Activated naive CD4-positive, alpha-beta T cell treated with anti-CD3 and anti-CD28 coated beads, Interleukin-2, amount 50 U/mL, for 16 hours (primary cell): ENCODE data around the gene LGI4.

Experiments
- DNase-seq: peaks from one replicate; pipeline ENCODE4 v3.0.0-alpha.2; 2020

Gene LGI4

DNA sequence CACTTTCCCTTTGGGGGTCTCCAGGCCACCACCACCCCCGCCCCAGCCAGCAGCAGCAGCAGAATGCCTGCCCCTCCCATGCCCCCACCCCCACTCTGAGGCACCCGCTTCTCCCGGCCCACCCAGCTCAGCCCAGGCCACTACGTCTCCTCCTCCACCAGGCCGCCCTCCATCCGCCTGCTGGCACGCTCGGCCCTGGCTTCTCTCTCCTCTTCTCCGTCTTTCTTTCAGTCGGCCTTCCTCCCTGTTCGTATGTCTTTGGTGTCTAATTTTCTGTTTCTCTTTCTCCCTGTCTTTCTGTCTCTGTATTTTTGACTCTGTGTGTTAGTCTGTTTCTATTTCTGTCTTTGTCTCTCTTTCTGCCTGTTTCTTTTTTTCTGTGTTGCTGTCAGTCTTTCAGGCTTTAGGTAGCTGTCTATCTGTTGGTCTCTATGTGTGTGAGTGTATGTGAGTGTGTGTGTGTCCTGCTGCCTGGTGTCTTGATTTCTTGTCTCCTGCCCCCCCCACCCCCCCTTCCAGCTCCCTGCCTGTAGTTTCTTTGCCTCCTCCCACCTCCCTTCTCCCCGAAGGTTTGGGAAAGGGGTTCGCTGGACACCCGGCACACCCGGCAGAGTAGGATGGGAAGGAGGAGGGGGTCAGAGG is at the start of gene LGI4:
LGI4 (minus strand) TSS at position 459 of the 642 bp plus-strand sequence; CDS start at position 80, 379 bp downstream.
- no peak for DNase-seq

DNA sequence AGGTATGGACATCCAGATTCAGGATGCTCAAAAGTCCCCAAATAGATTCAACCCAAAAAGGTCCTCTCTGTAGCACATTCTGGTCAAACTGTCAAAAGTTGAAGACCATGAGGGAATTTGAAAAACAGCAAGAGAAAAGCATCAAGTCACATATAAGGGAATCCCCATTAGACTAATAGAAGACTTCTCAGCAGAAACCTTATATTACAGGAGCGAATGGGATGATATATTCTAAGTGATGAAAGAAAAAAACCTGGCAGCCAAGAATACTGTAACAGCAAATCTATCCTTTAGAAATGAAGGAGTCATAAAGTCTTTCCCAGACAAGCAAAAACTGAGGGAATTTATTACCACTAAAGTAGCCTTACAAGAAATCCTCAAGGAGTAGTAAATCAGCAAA is 49.4 kb upstream of the LGI4 start:
- no peak for DNase-seq

DNA sequence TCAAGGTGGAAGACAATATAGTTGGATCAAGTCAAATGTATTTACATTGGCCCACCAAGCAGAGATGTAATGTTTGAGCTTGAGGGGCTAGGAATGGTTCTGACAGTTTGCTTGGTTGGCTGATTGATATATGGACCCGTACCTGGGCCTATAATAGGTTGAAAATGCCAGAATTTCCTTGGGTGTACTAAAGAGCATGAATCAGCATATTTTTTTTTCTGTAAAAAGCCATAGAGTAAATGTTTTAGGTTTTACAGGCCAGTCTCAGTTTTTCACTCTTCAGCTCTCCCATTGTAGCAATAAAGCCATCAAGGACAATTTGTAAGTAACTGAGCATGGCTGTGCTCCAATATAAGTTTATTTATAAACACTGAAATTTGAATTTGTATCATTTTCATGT is 46.5 kb upstream of the LGI4 start:
- DNase-seq: no peak

DNA sequence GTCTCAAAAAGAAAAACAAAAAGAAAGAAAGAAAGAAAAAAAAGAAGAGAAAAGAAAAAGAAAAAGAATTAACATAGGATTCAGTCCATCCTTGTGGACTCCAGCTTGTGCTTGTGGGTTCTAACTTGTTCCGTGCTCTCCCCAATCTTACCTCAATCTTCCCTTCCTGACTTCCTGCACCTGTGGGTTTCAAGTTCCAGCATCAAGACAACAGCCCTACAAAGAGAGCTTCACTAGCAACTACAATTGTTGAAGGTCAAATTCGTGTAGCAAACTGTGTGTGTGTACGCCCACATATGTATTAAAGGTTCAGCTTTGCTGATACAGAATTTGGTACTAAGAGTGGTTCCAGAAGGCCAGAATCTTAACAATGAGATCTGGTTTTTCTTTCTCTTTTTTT is 45.0 kb upstream of the LGI4 start:
- no peak for DNase-seq

DNA sequence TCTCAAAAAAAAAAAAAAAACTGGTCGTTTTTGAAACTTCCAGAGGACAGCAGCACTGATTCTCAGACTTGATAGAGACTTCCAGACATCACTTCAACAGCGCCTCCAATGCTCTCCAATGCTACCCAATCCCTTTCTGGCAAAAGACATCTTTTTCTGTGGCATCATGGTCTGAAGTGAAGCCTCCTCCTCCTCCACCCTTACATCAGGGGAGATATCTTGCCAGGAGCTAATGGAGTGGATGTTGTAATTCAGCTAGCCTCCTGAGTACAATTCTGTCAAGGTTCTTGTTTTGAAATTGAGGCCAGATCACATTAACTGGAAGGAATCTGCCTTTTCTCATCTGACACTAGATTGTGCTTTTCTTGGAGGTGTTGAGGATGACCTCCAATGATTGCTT is 43.8 kb upstream of the LGI4 start:
- no peak for DNase-seq

DNA sequence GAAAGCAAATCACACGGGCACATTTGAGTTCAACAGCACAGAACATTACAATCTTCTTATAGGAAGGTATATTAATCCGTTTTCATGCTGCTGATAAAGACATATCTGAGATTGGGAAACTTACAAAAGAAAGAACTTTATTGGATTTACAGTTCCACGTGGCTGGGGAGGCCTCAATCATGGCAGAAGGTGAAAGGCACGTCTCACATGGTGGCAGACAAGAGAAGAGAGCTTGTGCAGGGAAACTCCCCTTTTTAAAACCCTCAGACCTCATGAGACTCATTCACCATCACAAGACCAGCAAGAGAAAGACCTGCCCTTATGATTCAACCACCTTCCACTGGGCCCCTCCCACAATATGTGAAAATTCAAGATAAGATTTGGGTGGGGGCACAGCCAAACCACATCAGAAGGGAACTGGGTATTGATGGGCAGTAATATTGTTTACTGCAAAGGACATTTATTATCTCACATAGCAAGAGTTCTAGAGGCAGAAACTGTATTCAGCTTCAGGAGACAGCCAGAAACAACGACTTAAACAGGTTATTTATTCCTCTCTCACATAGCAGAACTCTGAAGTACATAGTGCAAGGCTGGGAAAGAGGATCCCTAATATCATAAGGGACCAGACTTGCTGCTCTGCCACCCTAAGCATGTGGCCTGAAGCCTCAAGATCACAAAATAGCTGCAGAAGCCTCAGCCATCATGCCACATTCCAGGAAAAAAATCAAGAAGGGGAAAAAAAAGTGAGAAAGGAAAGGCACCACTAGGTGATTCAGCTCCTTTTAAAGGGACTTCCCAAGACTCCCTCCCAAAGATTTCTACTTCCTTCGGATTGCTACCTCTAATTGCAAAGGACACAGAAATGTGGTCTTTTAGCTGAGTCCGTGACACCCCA is 42.8 kb upstream of the LGI4 start:
- DNase-seq: no peak

DNA sequence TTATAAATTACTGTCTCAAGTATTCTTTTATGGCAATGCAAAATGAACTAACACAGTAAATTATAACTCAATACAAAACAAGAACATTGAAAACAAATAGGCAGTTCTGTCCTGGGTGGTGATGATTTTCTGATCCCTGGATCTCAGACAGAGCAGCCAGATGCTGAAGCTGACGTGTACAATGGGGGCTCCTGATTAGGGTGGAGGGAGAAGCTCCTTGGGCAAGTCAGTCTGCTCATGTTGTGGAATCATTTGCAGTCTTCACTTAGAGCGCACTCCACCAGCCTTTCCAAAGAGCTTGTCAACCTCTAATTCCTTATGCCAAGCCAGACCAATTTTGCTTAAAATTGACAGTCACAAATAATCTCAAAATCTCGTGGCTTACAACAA is 41.3 kb upstream of the LGI4 start:
- no peak for DNase-seq

DNA sequence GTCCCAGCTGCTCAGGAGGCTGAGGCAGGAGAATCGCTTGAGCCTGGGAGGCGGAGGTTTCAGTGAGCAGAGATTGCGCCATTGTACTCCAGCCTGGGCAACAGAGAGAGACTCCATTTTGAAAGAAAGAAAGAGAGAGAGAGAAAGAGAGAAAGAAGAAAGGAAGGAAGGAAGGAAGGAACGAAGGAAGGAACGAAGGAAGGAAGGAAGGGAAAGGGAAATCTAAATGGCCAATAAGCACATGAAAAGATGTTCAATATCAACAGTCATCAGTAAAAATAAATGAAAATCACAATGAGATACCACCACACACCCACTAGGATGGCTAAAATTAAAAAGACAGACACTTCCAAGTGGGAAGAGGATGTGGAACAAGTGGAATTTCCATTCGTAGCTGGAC is 39.4 kb upstream of the LGI4 start:
- no peak for DNase-seq

DNA sequence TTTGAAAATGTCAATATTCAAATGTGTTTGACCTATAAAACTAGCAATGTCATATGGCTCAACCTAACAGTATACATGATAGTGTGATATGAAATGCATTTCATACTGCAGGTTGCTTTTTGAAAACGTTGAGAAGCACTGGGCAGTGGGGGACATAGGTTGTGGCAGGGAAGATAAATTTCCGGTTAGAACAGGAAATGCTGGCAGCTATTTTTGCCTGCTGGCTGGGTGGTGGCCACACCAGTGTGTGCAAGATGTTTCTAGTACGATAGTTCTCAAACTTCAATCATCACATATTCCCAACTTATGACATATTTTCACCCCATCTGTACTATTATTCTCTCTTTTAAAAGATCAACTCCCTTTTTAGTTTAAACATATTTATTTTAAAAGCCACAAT is 36.9 kb upstream of the LGI4 start:
- DNase-seq: no peak

DNA sequence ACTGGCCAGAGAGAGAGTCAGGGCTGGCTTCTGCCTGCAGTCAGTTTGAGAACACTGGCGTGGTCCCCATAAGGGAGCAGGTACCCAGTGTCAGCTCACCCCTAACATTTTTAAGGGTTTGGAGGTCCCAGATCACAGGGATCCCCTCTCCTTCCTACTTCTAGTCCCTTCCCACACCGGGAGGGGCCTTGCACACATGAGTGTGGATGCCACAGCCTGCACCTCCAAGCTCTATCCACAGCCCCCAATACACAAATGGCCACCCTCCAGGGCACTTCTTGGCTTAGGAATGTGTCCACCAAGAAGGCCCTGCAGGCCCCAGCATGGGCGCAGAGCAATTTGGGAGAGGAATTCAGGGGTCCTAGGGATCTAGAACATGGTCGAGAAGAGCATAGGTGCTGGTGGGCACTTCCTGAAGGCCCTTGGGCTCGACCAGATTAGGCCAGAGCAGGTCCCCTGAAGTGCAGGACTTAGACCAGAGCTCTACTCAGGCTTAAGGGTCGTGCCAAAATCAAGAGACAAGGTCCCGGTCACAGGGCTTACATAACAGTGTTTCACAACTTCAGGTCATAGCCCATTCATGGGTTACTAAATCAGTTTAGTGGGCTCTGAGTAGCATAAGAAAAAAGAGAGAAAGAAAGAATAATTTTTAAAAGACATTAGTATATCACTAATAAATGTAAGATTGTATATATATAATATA is 35.7 kb upstream of the LGI4 start:
- DNase-seq: no peak

DNA sequence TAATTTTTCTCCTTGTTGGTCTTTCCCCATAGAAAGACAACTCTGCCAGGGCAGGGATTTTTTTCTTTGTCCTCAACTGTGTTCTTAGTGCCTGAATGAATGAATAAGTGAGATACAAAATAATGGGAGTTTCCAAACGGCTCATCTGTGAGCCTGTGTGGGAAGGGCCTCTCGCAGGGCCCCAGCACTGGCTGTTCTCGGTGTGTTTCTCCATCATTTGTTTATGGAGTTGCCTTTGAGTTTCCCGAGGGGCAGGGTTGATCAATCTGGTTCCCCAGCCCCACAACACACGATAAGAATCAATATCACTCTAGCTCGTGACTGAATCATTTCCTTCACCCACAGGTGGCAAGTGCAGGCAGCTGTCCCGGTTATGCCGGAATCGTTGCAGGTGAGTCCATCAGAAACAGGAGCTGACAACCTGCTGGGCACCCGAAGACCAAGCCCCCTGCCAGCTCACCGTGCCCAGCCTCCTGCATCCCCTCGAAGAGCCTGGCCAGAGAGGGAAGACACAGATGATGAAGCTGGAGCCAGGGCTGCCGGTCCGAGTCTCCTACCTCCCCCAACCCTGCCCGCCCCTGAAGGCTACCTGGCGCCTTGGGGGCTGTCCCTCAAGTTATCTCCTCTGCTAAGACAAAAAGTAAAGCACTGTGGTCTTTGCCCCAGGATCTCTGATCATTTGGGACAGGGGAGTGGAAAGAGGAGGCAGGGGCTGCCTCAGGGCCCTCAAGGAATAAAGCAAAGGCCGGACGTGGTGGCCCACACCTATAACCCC is 34.5 kb upstream of the LGI4 start:
- DNase-seq: no peak

DNA sequence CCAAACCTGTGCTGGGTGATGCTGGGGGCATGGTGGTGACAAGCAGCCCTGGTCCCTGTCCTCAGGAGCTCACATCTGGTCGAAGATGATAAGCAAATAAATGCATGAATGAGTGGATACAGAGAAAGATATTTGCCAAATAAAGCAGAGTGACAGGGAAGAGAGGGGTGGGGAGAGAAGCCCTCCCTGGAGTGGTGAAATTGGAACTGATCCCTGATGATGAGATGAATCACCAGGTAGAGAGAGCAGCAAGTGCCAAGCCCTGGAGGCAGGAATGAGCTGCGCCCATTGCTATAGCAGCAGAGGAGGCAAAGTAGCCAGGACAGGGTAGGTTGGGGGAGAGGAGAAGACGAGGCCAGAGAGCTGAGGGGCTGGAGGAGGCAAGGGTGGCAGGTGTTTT is 33.3 kb upstream of the LGI4 start:
- no peak for DNase-seq

DNA sequence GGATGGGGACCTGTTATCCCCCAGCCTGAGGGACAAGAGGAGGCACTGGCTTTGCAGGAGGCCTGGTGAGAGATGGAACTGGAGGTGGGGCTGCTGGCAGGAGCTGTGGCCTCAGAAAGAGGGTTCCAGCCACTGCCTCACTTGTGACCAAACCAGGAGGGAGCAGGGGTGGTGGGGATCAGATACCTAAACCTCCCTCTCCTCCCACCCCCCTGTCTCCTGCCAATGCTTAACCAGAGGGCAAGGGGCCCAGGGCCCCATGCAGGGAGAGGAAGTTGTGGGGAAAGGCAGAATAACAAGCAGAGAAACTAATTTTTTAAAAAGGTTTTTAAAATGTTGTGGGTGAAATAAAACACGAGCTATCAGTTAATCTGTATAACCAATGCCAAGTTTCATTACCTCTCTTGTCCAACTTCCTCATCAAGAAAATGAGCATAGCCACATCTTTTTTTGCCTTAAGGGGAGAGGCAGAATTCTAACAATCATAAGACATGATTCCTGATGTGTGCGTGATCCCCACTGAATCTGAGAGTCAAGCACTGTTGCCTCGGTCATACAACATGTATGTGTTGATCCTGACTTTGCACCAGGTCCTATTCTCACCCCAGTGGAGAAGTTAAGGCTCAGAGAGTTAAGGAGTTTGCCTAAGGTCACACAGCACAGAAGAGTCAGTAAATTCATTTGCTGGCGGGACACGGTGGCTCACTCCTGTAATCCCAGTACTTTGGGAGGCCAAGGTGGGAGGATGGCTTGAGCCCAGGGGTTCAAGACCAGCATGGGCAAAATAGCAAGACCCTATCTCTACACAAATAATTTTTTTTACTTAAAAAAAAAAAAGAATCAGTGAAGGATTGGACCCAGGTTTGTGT is 32.6 kb upstream of the LGI4 start:
- DNase-seq: no peak

DNA sequence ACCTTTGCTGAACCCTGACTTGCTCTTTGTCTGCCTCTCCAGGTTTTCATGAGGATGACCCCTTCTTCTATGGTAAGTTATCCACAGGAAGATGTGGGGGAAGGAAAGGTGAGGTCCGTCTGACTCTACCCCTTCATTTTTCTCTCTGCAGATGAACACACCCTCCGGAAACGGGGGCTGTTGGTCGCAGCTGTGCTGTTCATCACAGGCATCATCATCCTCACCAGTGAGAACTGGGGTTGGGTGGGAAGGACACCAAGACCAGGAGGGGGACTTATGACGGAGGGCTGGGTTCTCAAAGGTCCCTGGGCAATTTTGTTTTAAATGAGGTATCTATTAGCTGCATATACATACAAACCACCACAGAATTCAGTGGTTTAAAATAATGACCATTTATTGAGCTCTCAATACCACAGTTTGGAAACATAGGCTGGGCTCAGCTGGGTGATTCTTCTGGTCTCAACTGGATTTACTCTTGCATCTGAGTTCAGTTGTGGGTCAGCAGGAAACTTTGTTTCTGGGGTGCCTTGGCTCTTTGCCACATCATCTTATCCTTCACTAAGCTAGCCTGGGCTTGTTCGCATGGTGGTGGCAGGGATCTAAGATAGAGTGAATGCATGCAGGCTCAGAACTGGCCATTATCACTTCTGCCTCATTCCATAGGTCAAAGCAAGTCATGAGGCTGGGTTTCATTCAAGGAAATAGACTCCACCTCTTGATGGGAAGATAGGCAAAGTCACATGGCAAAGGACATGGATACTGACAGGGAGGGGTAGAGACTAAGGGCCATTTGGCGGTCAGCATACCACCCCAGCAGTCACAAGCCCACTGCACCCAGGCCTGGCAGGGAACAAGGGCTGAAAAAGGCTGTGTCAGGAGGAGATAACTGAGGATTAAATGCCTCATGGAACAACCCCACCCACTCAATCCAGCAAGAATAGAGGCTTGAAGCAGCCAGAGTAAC is 31.5 kb upstream of the LGI4 start:
- DNase-seq: no peak

DNA sequence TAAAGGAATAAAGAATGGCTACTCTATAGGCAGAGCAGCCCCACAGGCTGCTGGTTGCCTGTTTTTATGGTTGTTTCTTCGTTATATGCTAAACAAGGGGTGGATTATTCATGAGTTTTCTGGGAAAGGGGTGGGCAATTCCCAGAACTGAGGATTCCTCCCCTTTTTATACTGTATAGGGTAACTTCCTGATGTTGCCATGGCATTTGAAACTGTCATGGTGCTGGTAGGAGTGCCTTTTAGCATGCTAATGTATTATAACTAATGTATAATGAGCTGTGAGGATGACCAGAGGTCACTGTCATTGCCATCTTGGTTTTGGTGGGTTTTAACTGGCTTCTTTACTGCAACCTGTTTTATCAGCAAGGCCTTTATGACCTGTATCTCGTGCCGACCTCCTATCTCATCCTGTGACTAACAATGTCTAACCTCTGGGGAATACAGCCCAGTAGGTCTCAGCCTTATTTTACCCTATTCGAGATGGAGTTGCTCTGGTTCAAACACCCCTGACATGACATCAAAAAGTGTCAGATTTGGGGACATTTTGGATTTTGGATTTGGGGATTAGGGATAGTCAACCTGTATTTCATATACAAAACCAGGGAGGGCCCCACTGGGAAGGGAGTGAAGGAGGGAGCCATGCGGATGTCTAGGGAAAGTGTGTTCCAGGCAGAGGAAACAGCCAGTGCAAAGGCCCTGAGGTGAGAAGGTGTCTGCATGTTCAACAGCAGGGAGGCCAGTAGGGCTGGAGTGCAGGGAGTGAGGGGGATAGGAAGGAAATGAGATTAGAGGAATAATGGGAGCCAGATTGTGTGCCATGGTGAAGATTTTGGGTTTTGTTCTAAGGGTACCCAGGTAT is 30.6 kb upstream of the LGI4 start:
- no peak for DNase-seq

DNA sequence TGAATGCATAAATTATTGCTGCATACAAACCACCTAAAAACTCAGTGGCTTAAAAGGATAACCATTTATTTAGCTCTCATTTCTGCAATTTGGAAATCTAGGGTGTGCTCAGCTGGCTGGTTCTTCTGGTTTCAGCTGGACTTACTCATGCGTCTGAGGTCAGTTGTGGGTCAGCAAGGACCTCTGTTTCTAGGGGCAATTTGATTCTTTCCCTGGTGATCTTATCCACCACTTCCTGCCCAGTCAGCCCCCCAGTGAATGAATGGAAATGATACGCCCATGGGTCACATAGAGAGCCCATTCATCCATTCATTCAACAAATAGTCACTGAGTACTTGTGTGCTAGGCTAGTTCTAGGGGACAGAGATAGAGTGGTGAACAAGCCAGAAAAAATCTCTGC is 29.6 kb upstream of the LGI4 start:
- DNase-seq: no peak

DNA sequence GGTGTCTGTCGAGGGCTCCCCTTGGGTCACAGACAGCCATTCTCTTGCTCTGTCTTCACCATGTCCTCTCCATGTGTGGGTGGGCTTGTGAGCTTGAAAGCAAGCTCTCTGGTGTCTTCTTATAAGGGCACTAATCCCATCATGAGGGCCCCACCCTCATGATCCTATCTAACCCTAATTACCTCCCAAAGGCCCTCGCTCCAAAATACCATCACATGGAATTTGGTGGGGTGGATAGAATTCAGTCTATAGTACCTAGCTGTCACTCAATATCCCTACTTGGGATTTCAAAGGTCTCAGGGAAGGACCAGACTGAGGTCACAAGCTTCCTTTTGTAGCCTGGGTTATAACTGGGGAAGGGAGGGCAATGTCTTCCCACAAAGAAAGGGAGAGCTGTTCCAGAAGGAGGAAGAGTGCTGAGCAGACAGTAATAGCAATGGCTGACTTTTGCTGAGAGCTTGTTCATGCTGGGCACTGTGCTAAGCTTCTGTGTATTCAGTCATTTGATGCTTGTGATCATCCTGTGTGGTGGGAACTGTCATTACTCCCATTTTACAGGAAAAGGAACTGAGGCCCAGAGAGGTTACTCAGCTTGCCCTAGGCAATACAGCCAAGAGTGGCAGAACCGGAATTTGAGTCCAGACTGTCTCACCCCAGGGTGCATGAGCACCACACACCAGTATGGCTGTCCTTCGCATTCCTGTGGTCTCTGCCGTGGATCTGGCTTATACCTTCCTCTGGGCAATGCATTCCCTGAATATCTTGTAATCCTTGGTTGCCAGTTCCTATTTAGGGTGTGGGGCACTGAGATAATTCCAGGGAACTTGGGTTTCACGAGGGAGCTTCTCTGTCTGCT is 27.8 kb upstream of the LGI4 start:
- no peak for DNase-seq

DNA sequence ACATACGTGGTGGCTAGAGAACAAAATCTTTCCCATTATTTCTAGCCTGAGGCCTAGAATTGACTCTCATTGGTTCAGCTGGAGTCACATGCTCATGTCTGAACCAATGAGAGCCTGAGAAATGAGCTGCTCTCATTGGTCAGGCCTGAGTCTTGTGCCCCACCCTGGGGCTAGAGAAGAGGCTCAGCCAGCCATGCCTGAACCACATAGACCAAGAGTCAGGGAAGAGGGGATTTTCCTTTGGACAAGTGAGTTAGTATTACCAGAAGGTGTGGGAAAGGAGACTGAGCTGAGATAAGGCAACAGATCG is 26.5 kb upstream of the LGI4 start:
- DNase-seq: no peak
